Natural killer cell (primary cell): Measurements from ENCODE around the gene PLXNA4. TPM values are rescaled to one million over a fixed set of nuclear protein-coding genes. Genes with fewer than 3 reads are reported as not detected.

Experiments
- ATAC-seq, 3 donors: fragments of 150-1000 bp in 2 of 3; fragments of 200-7000 bp in 1 of 3; cut with Tn5 transposase; 1 replicate in 1 of 3; 2 replicates in 2 of 3; pipeline ENCODE4 v1.10.0; 2021; ENCODE audit warnings: mild to moderate bottlenecking in 2 of 3, moderate library complexity in 2 of 3
- DNase-seq, 2 donors: peaks; one replicate each; pipeline versions ENCODE4 v3.0.0 to v3.0.0-alpha.2; 2013 to 2021; ENCODE audit warnings: mixed read lengths in 1 of 2
- H3K27ac ChIP-seq: one replicate; pipeline ENCODE4 v1.5.1; 2013; ENCODE audit warnings: mild to moderate bottlenecking, low read length
- H3K27me3 ChIP-seq: one replicate; pipeline ENCODE4 v1.6.1; 2013; ENCODE audit warnings: low read length; ENCODE audit not compliant: control insufficient read depth, insufficient read depth
- H3K36me3 ChIP-seq: one replicate; pipeline ENCODE4 v1.6.1; 2013; ENCODE audit warnings: low read length; ENCODE audit not compliant: control insufficient read depth, insufficient read depth
- H3K4me1 ChIP-seq: one replicate; pipeline ENCODE4 v1.6.1; 2013; ENCODE audit warnings: low read length; ENCODE audit not compliant: control insufficient read depth, insufficient read depth
- H3K4me3 ChIP-seq: one replicate; pipeline ENCODE4 v1.5.1; 2013; ENCODE audit warnings: low read length
- H3K9me3 ChIP-seq: one replicate; pipeline ENCODE4 v1.6.1; 2013; ENCODE audit warnings: low read length; ENCODE audit not compliant: control insufficient read depth, insufficient read depth
- H3K27ac Mint-ChIP-seq, 2 donors: one replicate each; pipeline ENCODE4 v1.8.0; 2022; ENCODE audit warnings: mild to moderate bottlenecking in 2 of 2, mixed read lengths in 2 of 2, moderate library complexity in 1 of 2
- H3K27me3 Mint-ChIP-seq, 2 donors: one replicate each; pipeline ENCODE4 v1.8.0; 2022; ENCODE audit warnings: low read depth in 2 of 2, mixed read lengths in 2 of 2
- H3K36me3 Mint-ChIP-seq: one replicate; pipeline ENCODE4 v1.8.0; 2022; ENCODE audit warnings: mixed read lengths
- H3K4me1 Mint-ChIP-seq, 2 donors: one replicate each; pipeline ENCODE4 v1.8.0; 2022; ENCODE audit warnings: mixed read lengths in 2 of 2
- H3K4me3 Mint-ChIP-seq: one replicate; pipeline ENCODE4 v1.8.0; 2022; ENCODE audit warnings: mild to moderate bottlenecking, moderate library complexity, mixed read lengths
- H3K9me3 Mint-ChIP-seq, 2 donors: one replicate each; pipeline ENCODE4 v1.8.0; 2022; ENCODE audit warnings: mixed read lengths in 2 of 2
- CTCF ChIP-seq: fragments of 200-600 bp; IDR thresholded peaks from one replicate; pipeline ENCODE4 v1.8.0; 2022; ENCODE audit warnings: antibody characterized with exemption
- WGBS: methylation state at CpG from one replicate; pipeline ENCODE4 v1.1.7; 2013; ENCODE audit warnings: missing lambda C conversion rate; ENCODE audit not compliant: insufficient coverage; 5-methylcytosine and 5-hydroxymethylcytosine counted together
- intact Hi-C: fragments of 100-400 bp; cut with micrococcal nuclease; formaldehyde crosslinking; loops from one replicate; pipeline ENCODE4 v1.14.2; 2022
- total RNA-seq, 4 donors: library from RNA; stranded (reverse); fragments of 120-200 nt in 1 of 4; gene quantifications; one replicate each; pipeline versions ENCODE4 v1.2.3 to v1.2.4, GENCODE V29; 2013 to 2022

Gene PLXNA4
- total RNA-seq, 3 donors from 2014 or later (not counting 1 experiment from before 2014, with no cell fraction given): 5.1 to 15.3 (median 10.9) TPM

- H3K9me3 ChIP-seq: no peaks in the 10 kb centered on the region
- TF ChIP-seq CTCF: no peak
- no peaks in the 10 kb centered on the region for H3K9me3 Mint-ChIP-seq
- no peaks in the 10 kb centered on the region for H3K36me3 Mint-ChIP-seq
- no peaks in the 10 kb centered on the region for H3K36me3 ChIP-seq
- peaks cover 15% of the 10 kb centered on the region for H3K4me1 ChIP-seq
- WGBS: 52% methylated on average over 9 of the region's 9 CpGs
- DNase-seq (no peak), ATAC-seq (no peak)
- H3K4me3 Mint-ChIP-seq: no peak overlapping the region
- no peak overlapping the region for H3K27ac Mint-ChIP-seq
- H3K27me3 Mint-ChIP-seq: peaks cover 58 to 80% of the 10 kb centered on the region in 2 donors
- H3K27ac ChIP-seq: no peak overlapping the region
- no peak overlapping the region for H3K4me3 ChIP-seq
- H3K4me1 Mint-ChIP-seq: peaks cover 31 to 34% of the 10 kb centered on the region in 2 donors
- H3K27me3 ChIP-seq: peaks cover 31% of the 10 kb centered on the region
- intact Hi-C loops: no loop called here
Measured at GRCh38 chr7:132569884-132570614, 6.2 kb downstream of the PLXNA4 start.

- Mint-ChIP-seq H3K9me3 (no peaks in the 10 kb centered on the region), H3K27ac (no peak overlapping the region), H3K4me1 (peaks cover 20 to 26% of the 10 kb centered on the region in 2 donors), H3K27me3 (peaks cover 57 to 79% of the 10 kb centered on the region in 2 donors), H3K36me3 (no peaks in the 10 kb centered on the region), H3K4me3 (no peak overlapping the region)
- DNase-seq: no peak
- Histone ChIP-seq H3K36me3 (no peaks in the 10 kb centered on the region), H3K27me3 (peaks cover 21% of the 10 kb centered on the region), H3K4me1 (peaks cover 8% of the 10 kb centered on the region), H3K9me3 (no peaks in the 10 kb centered on the region), H3K27ac (no peak overlapping the region), H3K4me3 (no peak overlapping the region)
- 85% methylated on average over 2 of the region's 2 CpGs for WGBS
- no peak for ATAC-seq
- intact Hi-C loops: no loop called here
- TF ChIP-seq CTCF: no peak
Measured at GRCh38 chr7:132568962-132569361, 7.3 kb downstream of the PLXNA4 start.

DNA sequence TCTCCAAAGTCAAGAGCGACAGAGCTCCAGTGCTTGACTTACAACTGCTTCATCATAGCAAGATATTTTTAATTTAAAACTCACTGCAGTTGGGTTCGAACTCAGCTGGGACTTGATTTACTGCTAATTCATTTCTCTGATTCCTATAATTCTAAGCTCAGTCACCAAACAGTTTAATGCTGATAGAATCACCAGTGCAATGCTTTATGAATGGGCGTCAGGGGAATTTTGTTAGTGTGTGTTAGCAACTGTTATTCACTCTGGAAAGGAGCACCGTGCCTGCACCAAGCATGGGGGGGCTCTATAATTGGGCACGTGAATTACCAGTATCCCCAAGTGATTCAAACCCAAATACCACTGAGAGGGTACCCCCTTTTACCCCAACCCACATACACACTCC is 10.4 kb downstream of the PLXNA4 start:
- Histone ChIP-seq H3K36me3 (no peaks in the 10 kb centered on the region), H3K9me3 (no peaks in the 10 kb centered on the region), H3K27ac (no peak overlapping the region), H3K4me3 (no peak overlapping the region), H3K4me1 (no peaks in the 10 kb centered on the region), H3K27me3 (peaks cover 3% of the 10 kb centered on the region)
- no peak overlapping the region for H3K27ac Mint-ChIP-seq
- ATAC-seq (no peak), DNase-seq (no peak)
- intact Hi-C loops: no loop called here
- no peaks in the 10 kb centered on the region for H3K36me3 Mint-ChIP-seq
- no peak overlapping the region for H3K4me3 Mint-ChIP-seq
- peaks cover 7 to 9% of the 10 kb centered on the region in 2 donors for H3K4me1 Mint-ChIP-seq
- peaks cover 48 to 50% of the 10 kb centered on the region in 2 donors for H3K27me3 Mint-ChIP-seq
- no peak for TF ChIP-seq CTCF
- no peaks in the 10 kb centered on the region for H3K9me3 Mint-ChIP-seq
- WGBS: 82% methylated on average over 5 of the region's 5 CpGs

GRCh38 chr7:132565441-132565840 is 10.8 kb downstream of the PLXNA4 start:
- Mint-ChIP-seq H3K36me3 (no peaks in the 10 kb centered on the region), H3K4me1 (peaks cover 8 to 10% of the 10 kb centered on the region in 2 donors), H3K27me3 (peaks cover 46 to 48% of the 10 kb centered on the region in 2 donors), H3K27ac (no peak overlapping the region), H3K9me3 (no peaks in the 10 kb centered on the region), H3K4me3 (no peak overlapping the region)
- no peaks in the 10 kb centered on the region for H3K9me3 ChIP-seq
- TF ChIP-seq CTCF: no peak
- no peak overlapping the region for H3K27ac ChIP-seq
- H3K27me3 ChIP-seq: no peaks in the 10 kb centered on the region
- no peak for DNase-seq
- no peak overlapping the region for H3K4me3 ChIP-seq
- WGBS: 83% methylated on average over 5 of the region's 5 CpGs
- no peaks in the 10 kb centered on the region for H3K36me3 ChIP-seq
- no peak for ATAC-seq
- H3K4me1 ChIP-seq: no peaks in the 10 kb centered on the region
- intact Hi-C loops: no loop called here
